Keratinocyte (primary cell): Measurements from ENCODE around the gene BAHD1. TPM values are rescaled to one million over a fixed set of nuclear protein-coding genes. Genes with fewer than 3 reads are reported as not detected.

ENCODE experiments used
- DNase-seq: peaks from one replicate; pipeline ENCODE4 v3.0.0-alpha.2; 2011; ENCODE audit warnings: low read depth, missing footprints, low spot score
- FAIRE-seq: peaks from 2 replicates; lab custom pipeline; 2011; peaks lifted over from hg19 to GRCh38; lab: Jason Lieb, UNC
- H2AFZ ChIP-seq: 2 replicates; pipeline ENCODE4 v1.6.0; 2012; ENCODE audit warnings: low read length, control low read depth, inconsistent platforms; ENCODE audit not compliant: control insufficient read depth
- H3K27ac ChIP-seq: 2 replicates; pipeline ENCODE4 v1.5.1; 2011; ENCODE audit warnings: low read length; ENCODE audit not compliant: control insufficient read depth, insufficient read depth
- H3K27me3 ChIP-seq: 3 replicates; pipeline ENCODE4 v1.6.0; 2011; ENCODE audit warnings: low read length; ENCODE audit not compliant: control insufficient read depth, insufficient read depth; ENCODE audit errors: extremely low read depth
- H3K36me3 ChIP-seq, 2 experiments: 2 replicates in 1 of 2; 3 replicates in 1 of 2; pipeline ENCODE4 v1.5.1; 2011; ENCODE audit warnings: low read length in 2 of 2, mild to moderate bottlenecking in 1 of 2; ENCODE audit not compliant: control insufficient read depth in 2 of 2, insufficient read depth in 2 of 2; ENCODE audit errors: extremely low read depth in 1 of 2
- H3K4me1 ChIP-seq: 3 replicates; pipeline ENCODE4 v1.5.1; 2011; ENCODE audit warnings: low read length; ENCODE audit not compliant: control insufficient read depth, insufficient read depth; ENCODE audit errors: extremely low read depth
- H3K4me2 ChIP-seq: 3 replicates; pipeline ENCODE4 v1.6.0; 2011; ENCODE audit warnings: low read depth, low read length; ENCODE audit not compliant: control insufficient read depth, insufficient read depth; ENCODE audit errors: extremely low read depth
- H3K4me3 ChIP-seq, 3 experiments: fragments of 200-600 bp in 1 of 3; sonication (generic) in 1 of 3; 2 replicates in 2 of 3; 3 replicates in 1 of 3; pipeline ENCODE4 v1.5.1; 2011 to 2016; ENCODE audit warnings: low read length in 3 of 3, mild to moderate bottlenecking in 3 of 3, control low read depth in 2 of 3, inconsistent platforms in 1 of 3, low read depth in 1 of 3, mixed read lengths in 1 of 3, mixed run types in 1 of 3, moderate library complexity in 1 of 3; ENCODE audit not compliant: control insufficient read depth in 2 of 3, insufficient read depth in 2 of 3; ENCODE audit errors: extremely low read depth in 1 of 3
- H3K79me2 ChIP-seq: 2 replicates; pipeline ENCODE4 v1.6.0; 2012; ENCODE audit warnings: low read length; ENCODE audit not compliant: control insufficient read depth, insufficient read depth
- H3K9ac ChIP-seq: 3 replicates; pipeline ENCODE4 v1.6.0; 2011; ENCODE audit warnings: low read length; ENCODE audit not compliant: control insufficient read depth, insufficient read depth; ENCODE audit errors: extremely low read depth
- H3K9me1 ChIP-seq: 3 replicates; pipeline ENCODE4 v1.6.0; 2011; ENCODE audit warnings: low read length; ENCODE audit not compliant: control insufficient read depth, insufficient read depth; ENCODE audit errors: extremely low read depth
- H3K9me3 ChIP-seq: 2 replicates; pipeline ENCODE4 v1.5.1; 2012; ENCODE audit warnings: low read depth, low read length; ENCODE audit not compliant: control insufficient read depth
- H4K20me1 ChIP-seq: 3 replicates; pipeline ENCODE4 v1.6.0; 2011; ENCODE audit warnings: low read length; ENCODE audit not compliant: control insufficient read depth, insufficient read depth; ENCODE audit errors: extremely low read depth
- CTCF ChIP-seq, 3 experiments: IDR thresholded peaks in 1 of 3; conservative IDR thresholded peaks in 1 of 3; optimal IDR thresholded peaks in 1 of 3; 2 replicates in 2 of 3; 3 replicates in 1 of 3; pipeline versions ENCODE3 to v1.5.1; 2011; ENCODE audit warnings: low read length in 3 of 3, mild to moderate bottlenecking in 3 of 3, moderate library complexity in 2 of 3, control low read depth in 1 of 3, inconsistent platforms in 1 of 3; ENCODE audit not compliant: insufficient read depth in 2 of 3; ENCODE audit errors: extremely low read depth in 1 of 3
- EZH2 ChIP-seq: IDR thresholded peaks from one replicate; pipeline ENCODE4 v1.6.1; 2012; ENCODE audit warnings: inconsistent platforms, mild to moderate bottlenecking, low read length, moderate library complexity
- dilution Hi-C: fragments of 300-500 bp; cut with MboI; formaldehyde crosslinking; loops from one replicate; pipeline ENCODE4 v1.7.0; 2020; ENCODE audit warnings: low sequenced_read_pairs; ENCODE audit not compliant: extremely low pct_ligation_motif_present
- polyA plus RNA-seq, 5 experiments: library from polyadenylated mRNA; depleted of rRNA in 3 of 5; stranded (reverse) in 3 of 5; stranded (forward) in 1 of 5; unstranded in 1 of 5; fragments of >200 nt; gene quantifications; 1 replicate in 1 of 5; 2 replicates in 3 of 5; 3 replicates in 1 of 5; pipeline versions ENCODE4 v1.2.1 to v1.2.3, GENCODE V29; 2011 to 2012; ENCODE audit warnings: missing spikeins in 2 of 5, low read depth in 1 of 5, low replicate concordance in 1 of 5

Gene BAHD1
- polyA plus RNA-seq, 1 donor (not counting 4 experiments of a cell fraction or from before 2014, with no cell fraction given), result 4.8 TPM

GRCh38 chr15:40498891-40499290, 58.1 kb downstream of the BAHD1 start:
- H3K4me2 ChIP-seq, result no peak overlapping the region
- dilution Hi-C loops, result no loop called here
- FAIRE-seq (no peak), DNase-seq (no peak)
- H3K79me2 ChIP-seq, result no peaks in the 10 kb centered on the region
- H3K9me1 ChIP-seq, result no peaks in the 10 kb centered on the region
- H4K20me1 ChIP-seq, result no peaks in the 10 kb centered on the region
- no peaks in the 10 kb centered on the region for H3K9me3 ChIP-seq
- no peak overlapping the region for H2AFZ ChIP-seq
- H3K36me3 ChIP-seq, result no peaks in the 10 kb centered on the region
- H3K27me3 ChIP-seq, result no peaks in the 10 kb centered on the region
- H3K27ac ChIP-seq, result no peak overlapping the region
- TF ChIP-seq CTCF (optimal IDR thresholded peaks at IDR 0.05 in 1 of 3, IDR thresholded peaks at IDR 0.05 in 1 of 3, conservative IDR thresholded peaks at IDR 0.05 in 1 of 3; ENCODE audit: extremely low read depth in 1 of 3, insufficient read depth in 2 of 3, low read length in 3 of 3) (no peak), EZH2 (no peak)
- no peak overlapping the region for H3K9ac ChIP-seq
- no peak overlapping the region for H3K4me3 ChIP-seq
- peaks cover 17% of the 10 kb centered on the region for H3K4me1 ChIP-seq

GRCh38 chr15:40499931-40500330, 59.2 kb downstream of the BAHD1 start:
- Histone ChIP-seq H3K9me3 (no peaks in the 10 kb centered on the region), H3K4me1 (peaks cover 17% of the 10 kb centered on the region), H3K4me2 (no peak overlapping the region), H3K27ac (no peak overlapping the region), H3K4me3 (no peak overlapping the region), H2AFZ (no peak overlapping the region), H3K9ac (no peak overlapping the region), H3K79me2 (no peaks in the 10 kb centered on the region), H3K27me3 (no peaks in the 10 kb centered on the region), H4K20me1 (no peaks in the 10 kb centered on the region), H3K36me3 (no peaks in the 10 kb centered on the region), H3K9me1 (no peaks in the 10 kb centered on the region)
- FAIRE-seq (peak; percentile 64), DNase-seq (no peak)
- no peak for TF ChIP-seq EZH2
- no peak for TF ChIP-seq CTCF (optimal IDR thresholded peaks at IDR 0.05 in 1 of 3, IDR thresholded peaks at IDR 0.05 in 1 of 3, conservative IDR thresholded peaks at IDR 0.05 in 1 of 3; ENCODE audit: extremely low read depth in 1 of 3, insufficient read depth in 2 of 3, low read length in 3 of 3)
- dilution Hi-C loops, result no loop called here
